H9 (cell line): ENCODE measurements around the gene PLEKHM3. TPM values are rescaled to one million over a fixed set of nuclear protein-coding genes. Genes with fewer than 3 reads are reported as not detected.
A peak's percentile ranks its signal among the peaks of the same experiment; 100 is the strongest.

Source experiments
- DNase-seq: peaks from one replicate; pipeline ENCODE4 v3.0.0-alpha.2; 2017
- H2AFZ ChIP-seq: one replicate; pipeline ENCODE4 v1.6.1; 2013; ENCODE audit warnings: mild to moderate bottlenecking, low read length, control low read depth, moderate library complexity
- H2AK5ac ChIP-seq: 2 replicates; pipeline ENCODE4 v1.6.1; 2013; ENCODE audit warnings: low read length, control low read depth, mixed read lengths; ENCODE audit not compliant: insufficient read length
- H2BK120ac ChIP-seq: one replicate; pipeline ENCODE4 v1.6.1; 2013; ENCODE audit warnings: low read depth, mild to moderate bottlenecking, low read length, control low read depth, inconsistent platforms; ENCODE audit not compliant: poor library complexity, severe bottlenecking
- H2BK12ac ChIP-seq: 2 replicates; pipeline ENCODE4 v1.6.1; 2013; ENCODE audit warnings: low read length, control low read depth, mixed read lengths, low read depth; ENCODE audit not compliant: insufficient read length
- H2BK15ac ChIP-seq: 2 replicates; pipeline ENCODE4 v1.6.1; 2013; ENCODE audit warnings: low read depth, low read length, control low read depth
- H2BK20ac ChIP-seq: one replicate; pipeline ENCODE4 v1.6.1; 2013; ENCODE audit warnings: low read depth, mild to moderate bottlenecking, low read length, control low read depth, inconsistent platforms; ENCODE audit not compliant: poor library complexity, severe bottlenecking
- H2BK5ac ChIP-seq: 2 replicates; pipeline ENCODE4 v1.6.1; 2013; ENCODE audit warnings: low read length, control low read depth, mixed read lengths; ENCODE audit not compliant: insufficient read length
- H3K14ac ChIP-seq: 2 replicates; pipeline ENCODE4 v1.6.1; 2013; ENCODE audit warnings: low read length, control low read depth; ENCODE audit not compliant: insufficient read depth
- H3K18ac ChIP-seq: 2 replicates; pipeline ENCODE4 v1.6.1; 2013; ENCODE audit warnings: low read depth, mild to moderate bottlenecking, mixed read lengths, low read length, control low read depth; ENCODE audit not compliant: insufficient read length
- H3K23ac ChIP-seq: 2 replicates; pipeline ENCODE4 v1.6.1; 2013; ENCODE audit warnings: low read length, control low read depth, mixed read lengths, low read depth; ENCODE audit not compliant: insufficient read length
- H3K23me2 ChIP-seq: 2 replicates; pipeline ENCODE4 v1.6.1; 2013; ENCODE audit warnings: low read depth, mild to moderate bottlenecking, mixed read lengths, low read length, control low read depth; ENCODE audit not compliant: insufficient read length, poor library complexity, severe bottlenecking
- H3K27ac ChIP-seq: 2 replicates; pipeline ENCODE4 v1.5.1; 2013; ENCODE audit warnings: low read length, control low read depth, mixed read lengths, low read depth; ENCODE audit not compliant: insufficient read length
- H3K27me3 ChIP-seq: 2 replicates; pipeline ENCODE4 v1.6.1; 2013; ENCODE audit warnings: low read length, control low read depth, inconsistent platforms; ENCODE audit not compliant: insufficient read depth
- H3K4ac ChIP-seq: 2 replicates; pipeline ENCODE4 v1.6.1; 2013; ENCODE audit warnings: low read depth, mild to moderate bottlenecking, control low read depth, inconsistent platforms, low read length, moderate library complexity
- H3K4me1 ChIP-seq: 2 replicates; pipeline ENCODE4 v1.6.1; 2013; ENCODE audit warnings: low read length, control low read depth, inconsistent platforms; ENCODE audit not compliant: insufficient read depth
- H3K4me2 ChIP-seq: 2 replicates; pipeline ENCODE4 v1.6.1; 2013; ENCODE audit warnings: low read length, control low read depth, mixed read lengths; ENCODE audit not compliant: insufficient read length, insufficient read depth
- H3K56ac ChIP-seq: 2 replicates; pipeline ENCODE4 v1.6.1; 2013; ENCODE audit warnings: low read depth, mild to moderate bottlenecking, mixed read lengths, low read length, control low read depth; ENCODE audit not compliant: insufficient read length
- H3K79me1 ChIP-seq: 2 replicates; pipeline ENCODE4 v1.6.1; 2013; ENCODE audit warnings: low read depth, mild to moderate bottlenecking, moderate library complexity, low read length, control low read depth, inconsistent platforms; ENCODE audit not compliant: insufficient read depth, poor library complexity, severe bottlenecking
- H3K79me2 ChIP-seq: 2 replicates; pipeline ENCODE4 v1.6.1; 2013; ENCODE audit warnings: low read length, control low read depth, inconsistent platforms; ENCODE audit not compliant: insufficient read depth
- H3K9ac ChIP-seq: 2 replicates; pipeline ENCODE4 v1.6.1; 2013; ENCODE audit warnings: low read length, control low read depth, mixed read lengths; ENCODE audit not compliant: insufficient read length; ENCODE audit errors: extremely low read depth
- H3K9me3 ChIP-seq: one replicate; pipeline ENCODE4 v1.6.1; 2013; ENCODE audit warnings: low read depth, low read length, inconsistent platforms; ENCODE audit not compliant: control insufficient read depth
- H3T11ph ChIP-seq: one replicate; pipeline ENCODE4 v1.6.1; 2013; ENCODE audit warnings: mild to moderate bottlenecking, low read length, control low read depth, inconsistent platforms
- H4K20me1 ChIP-seq: one replicate; pipeline ENCODE4 v1.6.1; 2013; ENCODE audit not compliant: control insufficient read depth, insufficient read length, insufficient read depth
- H4K5ac ChIP-seq: 2 replicates; pipeline ENCODE4 v1.6.1; 2013; ENCODE audit warnings: low read depth, mild to moderate bottlenecking, mixed read lengths, low read length, control low read depth; ENCODE audit not compliant: insufficient read length
- H4K8ac ChIP-seq: replicated peaks from 2 replicates; pipeline ENCODE4 v1.6.1; 2013; ENCODE audit warnings: low read length, control low read depth, mixed read lengths, low read depth; ENCODE audit not compliant: insufficient read length
- H4K91ac ChIP-seq: 2 replicates; pipeline ENCODE4 v1.6.1; 2013; ENCODE audit warnings: low read depth, mild to moderate bottlenecking, moderate library complexity, mixed read lengths, low read length, control low read depth; ENCODE audit not compliant: insufficient read length
- H3K27ac Mint-ChIP-seq, 3 experiments: 2 replicates in 2 of 3; 3 replicates in 1 of 3; pipeline ENCODE4 v1.8.0; 2020 to 2021; ENCODE audit warnings: mixed read lengths in 3 of 3, mild to moderate bottlenecking in 1 of 3, moderate library complexity in 1 of 3
- H3K27me3 Mint-ChIP-seq: 2 replicates; pipeline ENCODE4 v1.8.0; 2021; ENCODE audit warnings: low read depth, mild to moderate bottlenecking, moderate library complexity, mixed read lengths
- H3K36me3 Mint-ChIP-seq, 3 experiments: 2 replicates in 2 of 3; 3 replicates in 1 of 3; pipeline ENCODE4 v1.8.0; 2020 to 2021; ENCODE audit warnings: low read depth in 3 of 3, mixed read lengths in 3 of 3; ENCODE audit not compliant: insufficient read depth in 1 of 3
- H3K4me1 Mint-ChIP-seq, 2 experiments: 2 replicates each; pipeline ENCODE4 v1.8.0; 2020; ENCODE audit warnings: mixed read lengths in 2 of 2
- H3K4me3 Mint-ChIP-seq, 2 experiments: 2 replicates in 1 of 2; 3 replicates in 1 of 2; pipeline ENCODE4 v1.8.0; 2020 to 2021; ENCODE audit warnings: mild to moderate bottlenecking in 2 of 2, mixed read lengths in 2 of 2, moderate library complexity in 1 of 2
- H3K9me3 Mint-ChIP-seq, 2 experiments: 2 replicates in 1 of 2; 3 replicates in 1 of 2; pipeline ENCODE4 v1.8.0; 2020; ENCODE audit warnings: mild to moderate bottlenecking in 2 of 2, mixed read lengths in 2 of 2, moderate library complexity in 1 of 2
- WGBS: extraction: QIAGEN DNeasy Blood & Tissue Kit; methylation state at CpG from one replicate; pipeline ENCODE4 v1.1.7; 2013; ENCODE audit warnings: missing lambda C conversion rate, low lambda C conversion rate, mixed read lengths; ENCODE audit not compliant: insufficient read length; ENCODE audit errors: extremely low coverage; 5-methylcytosine and 5-hydroxymethylcytosine counted together
- total RNA-seq: library from RNA; stranded (reverse); gene quantifications from 2 replicates; pipeline ENCODE4 v1.2.1, GENCODE V29; 2021
- TF ChIP-seq, protein P1 (sequence below): fragments of 200-600 bp; sonication (generic); conservative IDR thresholded peaks from 3 replicates; pipeline ENCODE4 v1.8.0; 2021; ENCODE audit warnings: antibody characterized with exemption, mild to moderate bottlenecking

Gene PLEKHM3
- total RNA-seq, 1 experiment from 2014 or later, result 7.5 TPM

DNA sequence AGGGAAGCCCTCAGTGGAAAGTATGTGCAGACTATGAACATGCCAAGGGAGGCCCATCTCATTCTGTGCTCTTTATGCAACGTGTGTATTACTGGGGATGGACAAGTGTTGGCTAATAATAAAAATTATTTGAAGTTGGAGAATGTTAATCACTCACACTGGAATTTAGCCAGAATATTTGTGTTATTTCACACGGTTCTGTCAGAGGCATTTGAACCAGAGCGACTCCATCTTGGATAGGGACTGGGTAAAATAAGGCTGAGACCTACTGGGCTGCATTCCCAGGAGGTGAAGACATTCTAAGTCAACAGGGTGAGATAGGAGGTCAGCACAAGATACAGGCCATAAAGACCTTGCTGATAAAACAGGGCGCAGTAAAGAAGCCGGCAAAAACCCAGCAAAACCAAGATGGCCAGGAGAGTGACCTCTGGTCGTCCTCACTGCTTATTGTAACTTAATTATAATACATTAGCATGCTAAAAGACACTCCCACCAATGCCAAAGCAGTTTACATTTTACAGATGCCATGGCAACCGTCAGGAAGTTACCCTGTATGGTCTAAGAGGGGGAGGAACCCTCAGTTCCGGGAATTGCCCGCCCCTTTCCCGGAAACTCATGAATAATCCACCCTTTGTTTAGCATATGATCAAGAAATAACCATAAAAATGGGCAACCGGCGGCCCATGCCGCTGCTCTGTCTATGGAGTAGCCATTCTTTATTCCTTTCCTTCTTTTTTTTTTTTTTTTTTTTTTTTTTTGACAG lies 253.1 kb downstream of the PLEKHM3 start:
- Histone ChIP-seq H3K4me1 (peaks cover 3% of the 10 kb centered on the region; the same call in 1 of the 2 replicates), H2BK12ac (peak overlapping the region; percentile 71), H4K8ac (no peak overlapping the region), H3T11ph (no peak overlapping the region), H3K4me2 (no peak overlapping the region), H3K27ac (no peak overlapping the region), H3K56ac (no peak overlapping the region), H3K23ac (no peak overlapping the region), H3K4ac (no peak overlapping the region), H2BK20ac (no peak overlapping the region), H3K79me1 (no peaks in the 10 kb centered on the region), H2AK5ac (no peak overlapping the region), H3K23me2 (peaks cover 20% of the 10 kb centered on the region), H3K14ac (no peak overlapping the region; the same call in 1 of the 2 replicates), H3K79me2 (peaks cover 12% of the 10 kb centered on the region; the same call in 1 of the 2 replicates), H2BK5ac (no peak overlapping the region), H4K91ac (no peak overlapping the region), H4K5ac (no peak overlapping the region), H2BK15ac (no peak overlapping the region), H3K9me3 (no peaks in the 10 kb centered on the region), H3K18ac (no peak overlapping the region), H2AFZ (no peak overlapping the region), H3K27me3 (no peaks in the 10 kb centered on the region), H2BK120ac (no peak overlapping the region), H4K20me1 (peaks cover 6% of the 10 kb centered on the region), H3K9ac (no peak overlapping the region)
- H3K27me3 Mint-ChIP-seq, result no peaks in the 10 kb centered on the region
- peak overlapping the region in 1 of 2 experiments; percentile 41; a peak in 1 of 5 replicates for H3K4me3 Mint-ChIP-seq
- peaks cover 44 to 53% of the 10 kb centered on the region in 2 experiments for H3K4me1 Mint-ChIP-seq
- TF ChIP-seq, protein P1, sequence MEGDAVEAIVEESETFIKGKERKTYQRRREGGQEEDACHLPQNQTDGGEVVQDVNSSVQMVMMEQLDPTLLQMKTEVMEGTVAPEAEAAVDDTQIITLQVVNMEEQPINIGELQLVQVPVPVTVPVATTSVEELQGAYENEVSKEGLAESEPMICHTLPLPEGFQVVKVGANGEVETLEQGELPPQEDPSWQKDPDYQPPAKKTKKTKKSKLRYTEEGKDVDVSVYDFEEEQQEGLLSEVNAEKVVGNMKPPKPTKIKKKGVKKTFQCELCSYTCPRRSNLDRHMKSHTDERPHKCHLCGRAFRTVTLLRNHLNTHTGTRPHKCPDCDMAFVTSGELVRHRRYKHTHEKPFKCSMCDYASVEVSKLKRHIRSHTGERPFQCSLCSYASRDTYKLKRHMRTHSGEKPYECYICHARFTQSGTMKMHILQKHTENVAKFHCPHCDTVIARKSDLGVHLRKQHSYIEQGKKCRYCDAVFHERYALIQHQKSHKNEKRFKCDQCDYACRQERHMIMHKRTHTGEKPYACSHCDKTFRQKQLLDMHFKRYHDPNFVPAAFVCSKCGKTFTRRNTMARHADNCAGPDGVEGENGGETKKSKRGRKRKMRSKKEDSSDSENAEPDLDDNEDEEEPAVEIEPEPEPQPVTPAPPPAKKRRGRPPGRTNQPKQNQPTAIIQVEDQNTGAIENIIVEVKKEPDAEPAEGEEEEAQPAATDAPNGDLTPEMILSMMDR, result no peak
- H3K36me3 Mint-ChIP-seq, result peaks cover 6 to 16% (median 12%) of the 10 kb centered on the region in 3 experiments
- DNase-seq, result peak; percentile 77
- no CpG with 5 or more reads among the region's 13 CpGs for WGBS
- H3K27ac Mint-ChIP-seq, result peak overlapping the region; percentile 61 to 95 (median 83); a peak in 4 of 7 replicates
- no peaks in the 10 kb centered on the region; a peak in 1 of 5 replicates for H3K9me3 Mint-ChIP-seq
